ENCODE results near the gene ACTL7B.
"Not testable (repeated sequence)": the region's sequence is repeated elsewhere in the genome, so short reads cannot be mapped to it uniquely, and the experiment has no call there.

The ACTL7B gene

GRCh38 chr9:108855888-108856287, at the start of gene ACTL7B:
TSS of gene ACTL7B (minus strand) at chr9:108855986. CDS start at chr9:108855930, 56 bp downstream.
- H3K36me3 ChIP-seq (replicated peaks) = no peaks in the 10 kb centered on the region
- TF ChIP-seq CTCF (IDR thresholded peaks at IDR 0.05; ENCODE audit: low read depth, low read length, missing control alignments) = no peak
- H3K27me3 ChIP-seq (replicated peaks) = no peaks in the 10 kb centered on the region
- H3K4me3 ChIP-seq (ENCODE audit: low read depth, low read length) = no peak within 1 kb of the TSS
- DNase-seq = no peak
- in situ Hi-C loops (cut with HindIII; ENCODE audit: low pct_ligation_motif_present, low sequenced_read_pairs) = no loop called here
- H3K27ac ChIP-seq = no peak within 1 kb of the TSS

GRCh38 chr9:108905494-108905893, 49.7 kb upstream of the ACTL7B start:
- no peak overlapping the region for H3K4me3 ChIP-seq (ENCODE audit: low read depth, low read length)
- in situ Hi-C loops (cut with HindIII; ENCODE audit: low pct_ligation_motif_present, low sequenced_read_pairs) = no loop called here
- DNase-seq = no peak
- H3K27me3 ChIP-seq (replicated peaks) = no peaks in the 10 kb centered on the region
- H3K36me3 ChIP-seq (replicated peaks) = peaks cover 48% of the 10 kb centered on the region
- TF ChIP-seq CTCF (IDR thresholded peaks at IDR 0.05; ENCODE audit: low read depth, low read length, missing control alignments) = no peak
- H3K27ac ChIP-seq = no peak overlapping the region

GRCh38 chr9:108904161-108904560, 48.4 kb upstream of the ACTL7B start:
- Histone ChIP-seq H3K36me3 (replicated peaks) (peaks cover 45% of the 10 kb centered on the region), H3K27ac (no peak overlapping the region), H3K4me3 (ENCODE audit: low read depth, low read length) (no peak overlapping the region), H3K27me3 (replicated peaks) (no peaks in the 10 kb centered on the region)
- DNase-seq = no peak
- in situ Hi-C loops (cut with HindIII; ENCODE audit: low pct_ligation_motif_present, low sequenced_read_pairs) = no loop called here
- TF ChIP-seq CTCF (IDR thresholded peaks at IDR 0.05; ENCODE audit: low read depth, low read length, missing control alignments) = no peak

- H3K36me3 ChIP-seq (replicated peaks) = peaks cover 43% of the 10 kb centered on the region
- H3K27me3 ChIP-seq (replicated peaks) = no peaks in the 10 kb centered on the region
- no peak overlapping the region for H3K27ac ChIP-seq
- no peak for TF ChIP-seq CTCF (IDR thresholded peaks at IDR 0.05; ENCODE audit: low read depth, low read length, missing control alignments)
- in situ Hi-C loops (cut with HindIII; ENCODE audit: low pct_ligation_motif_present, low sequenced_read_pairs) = no loop called here
- no peak overlapping the region for H3K4me3 ChIP-seq (ENCODE audit: low read depth, low read length)
- DNase-seq = no peak
Measured at GRCh38 chr9:108903420-108904103, 47.8 kb upstream of the ACTL7B start.

GRCh38 chr9:108900176-108900575, 44.4 kb upstream of the ACTL7B start:
- no peak overlapping the region for H3K27ac ChIP-seq
- no peak overlapping the region for H3K4me3 ChIP-seq (ENCODE audit: low read depth, low read length)
- peaks cover 47% of the 10 kb centered on the region for H3K36me3 ChIP-seq (replicated peaks)
- TF ChIP-seq CTCF (IDR thresholded peaks at IDR 0.05; ENCODE audit: low read depth, low read length, missing control alignments) = no peak
- no peak for DNase-seq
- H3K27me3 ChIP-seq (replicated peaks) = no peaks in the 10 kb centered on the region
- in situ Hi-C loops (cut with HindIII; ENCODE audit: low pct_ligation_motif_present, low sequenced_read_pairs) = no loop called here

GRCh38 chr9:108899023-108899695, 43.4 kb upstream of the ACTL7B start:
- H3K27ac ChIP-seq; H3K27me3 ChIP-seq (replicated peaks); H3K4me3 ChIP-seq (ENCODE audit: low read depth, low read length); DNase-seq; in situ Hi-C loops (cut with HindIII; ENCODE audit: low pct_ligation_motif_present, low sequenced_read_pairs): not testable (repeated sequence)
- H3K36me3 ChIP-seq (replicated peaks) = peaks cover 51% of the 10 kb centered on the region
